ENCODE results near the gene STYX. TPM values are rescaled to one million over a fixed set of nuclear protein-coding genes. Genes with fewer than 3 reads are reported as not detected.
"Not testable (repeated sequence)": the region's sequence is repeated elsewhere in the genome, so short reads cannot be mapped to it uniquely, and the experiment has no call there.

Gene STYX
- total RNA-seq, 1 experiment from 2014 or later = 20.6 TPM

DNA sequence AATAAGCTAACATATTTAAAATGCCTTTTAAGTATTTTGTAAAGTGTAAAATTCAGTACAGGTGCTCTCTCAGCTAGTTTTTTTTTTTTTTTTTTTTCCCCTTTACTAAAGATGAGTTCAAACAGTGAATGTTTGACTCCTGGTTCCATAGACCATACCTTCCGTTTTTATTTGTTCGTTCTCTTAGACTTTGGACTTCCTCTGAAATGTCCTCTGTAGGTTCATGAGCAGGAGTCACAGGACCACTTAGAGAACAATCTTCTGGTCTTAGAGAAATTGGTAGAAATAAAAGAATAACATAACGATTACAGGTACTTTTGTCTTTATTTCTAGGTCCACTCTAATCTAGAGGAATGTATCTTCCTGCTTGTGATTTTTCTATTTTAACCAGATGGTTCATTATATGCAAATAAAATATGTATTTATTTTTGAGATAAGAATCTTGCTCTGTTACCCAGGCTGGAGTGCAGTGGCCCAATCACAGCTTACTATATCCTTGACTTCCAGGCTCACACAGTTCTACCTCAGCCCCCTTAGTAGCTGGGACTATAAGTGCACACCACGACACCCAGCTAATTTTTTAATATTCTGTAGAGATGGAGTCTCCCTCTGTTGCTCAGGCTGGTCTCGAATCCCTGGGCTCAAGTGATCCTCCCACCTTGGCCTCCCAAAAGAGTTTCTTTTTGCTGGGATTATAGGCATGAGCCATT is 25.8 kb downstream of the STYX start:
- ChIA-PET POLR2A (interaction anchor here (0.7 kb wide), 1 partner anchor 17 kb away, joined by 6 read pairs; no protein-coding TSS in a partner anchor), CTCF (interaction anchor here (0.7 kb wide), 1 partner anchor 551 kb away, joined by 7 read pairs; no protein-coding TSS in a partner anchor)
- BruUV-seq (replicated peaks) = no TSS peak
- no peaks in the 10 kb centered on the region for H3K4me1 ChIP-seq (ENCODE audit: control insufficient read depth, insufficient read depth, low read length)
- no peaks in the 10 kb centered on the region; the same call in 1 of the 2 replicates for H3K36me3 ChIP-seq (ENCODE audit: control insufficient read depth, insufficient read depth, low read length)
- ATAC-seq = no peak
- H3K9me3 ChIP-seq (ENCODE audit: control insufficient read depth, insufficient read depth, low read depth, low read length) = no peaks in the 10 kb centered on the region
- no peak overlapping the region for H3K27ac ChIP-seq (ENCODE audit: low read length)
- in situ Hi-C loops (cut with HindIII; ENCODE audit: low pct_unique_long_range_greater_than_20kb, low sequenced_read_pairs) = no loop called here
- H3K27me3 ChIP-seq (ENCODE audit: control insufficient read depth, insufficient read depth, low read length) = no peaks in the 10 kb centered on the region
- intact Hi-C loops (cut with micrococcal nuclease; ENCODE audit: unreplicated experiment) = no loop called here
- TF ChIP-seq SIN3A (IDR thresholded peaks at IDR 0.05; ENCODE audit: borderline replicate concordance, insufficient read depth, low read depth, low read length) (no peak), POLR2AphosphoS5 (IDR thresholded peaks at IDR 0.05; ENCODE audit: low read depth, low read length) (no peak), TCF7L2 (IDR thresholded peaks at IDR 0.05; ENCODE audit: low read depth, low read length) (no peak)
- TF ChIP-seq, protein P1, sequence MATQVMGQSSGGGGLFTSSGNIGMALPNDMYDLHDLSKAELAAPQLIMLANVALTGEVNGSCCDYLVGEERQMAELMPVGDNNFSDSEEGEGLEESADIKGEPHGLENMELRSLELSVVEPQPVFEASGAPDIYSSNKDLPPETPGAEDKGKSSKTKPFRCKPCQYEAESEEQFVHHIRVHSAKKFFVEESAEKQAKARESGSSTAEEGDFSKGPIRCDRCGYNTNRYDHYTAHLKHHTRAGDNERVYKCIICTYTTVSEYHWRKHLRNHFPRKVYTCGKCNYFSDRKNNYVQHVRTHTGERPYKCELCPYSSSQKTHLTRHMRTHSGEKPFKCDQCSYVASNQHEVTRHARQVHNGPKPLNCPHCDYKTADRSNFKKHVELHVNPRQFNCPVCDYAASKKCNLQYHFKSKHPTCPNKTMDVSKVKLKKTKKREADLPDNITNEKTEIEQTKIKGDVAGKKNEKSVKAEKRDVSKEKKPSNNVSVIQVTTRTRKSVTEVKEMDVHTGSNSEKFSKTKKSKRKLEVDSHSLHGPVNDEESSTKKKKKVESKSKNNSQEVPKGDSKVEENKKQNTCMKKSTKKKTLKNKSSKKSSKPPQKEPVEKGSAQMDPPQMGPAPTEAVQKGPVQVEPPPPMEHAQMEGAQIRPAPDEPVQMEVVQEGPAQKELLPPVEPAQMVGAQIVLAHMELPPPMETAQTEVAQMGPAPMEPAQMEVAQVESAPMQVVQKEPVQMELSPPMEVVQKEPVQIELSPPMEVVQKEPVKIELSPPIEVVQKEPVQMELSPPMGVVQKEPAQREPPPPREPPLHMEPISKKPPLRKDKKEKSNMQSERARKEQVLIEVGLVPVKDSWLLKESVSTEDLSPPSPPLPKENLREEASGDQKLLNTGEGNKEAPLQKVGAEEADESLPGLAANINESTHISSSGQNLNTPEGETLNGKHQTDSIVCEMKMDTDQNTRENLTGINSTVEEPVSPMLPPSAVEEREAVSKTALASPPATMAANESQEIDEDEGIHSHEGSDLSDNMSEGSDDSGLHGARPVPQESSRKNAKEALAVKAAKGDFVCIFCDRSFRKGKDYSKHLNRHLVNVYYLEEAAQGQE (IDR thresholded peaks at IDR 0.05; ENCODE audit: insufficient read depth in 1 of 2, low read depth in 2 of 2, low read length in 1 of 2) = no peak
- TF ChIP-seq, protein P2, sequence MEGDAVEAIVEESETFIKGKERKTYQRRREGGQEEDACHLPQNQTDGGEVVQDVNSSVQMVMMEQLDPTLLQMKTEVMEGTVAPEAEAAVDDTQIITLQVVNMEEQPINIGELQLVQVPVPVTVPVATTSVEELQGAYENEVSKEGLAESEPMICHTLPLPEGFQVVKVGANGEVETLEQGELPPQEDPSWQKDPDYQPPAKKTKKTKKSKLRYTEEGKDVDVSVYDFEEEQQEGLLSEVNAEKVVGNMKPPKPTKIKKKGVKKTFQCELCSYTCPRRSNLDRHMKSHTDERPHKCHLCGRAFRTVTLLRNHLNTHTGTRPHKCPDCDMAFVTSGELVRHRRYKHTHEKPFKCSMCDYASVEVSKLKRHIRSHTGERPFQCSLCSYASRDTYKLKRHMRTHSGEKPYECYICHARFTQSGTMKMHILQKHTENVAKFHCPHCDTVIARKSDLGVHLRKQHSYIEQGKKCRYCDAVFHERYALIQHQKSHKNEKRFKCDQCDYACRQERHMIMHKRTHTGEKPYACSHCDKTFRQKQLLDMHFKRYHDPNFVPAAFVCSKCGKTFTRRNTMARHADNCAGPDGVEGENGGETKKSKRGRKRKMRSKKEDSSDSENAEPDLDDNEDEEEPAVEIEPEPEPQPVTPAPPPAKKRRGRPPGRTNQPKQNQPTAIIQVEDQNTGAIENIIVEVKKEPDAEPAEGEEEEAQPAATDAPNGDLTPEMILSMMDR (IDR thresholded peaks at IDR 0.05) = no peak
- H3K4me3 ChIP-seq (ENCODE audit: low read depth in 2 of 2, low read length in 2 of 2) = no peak overlapping the region
- no peak for DNase-seq (ENCODE audit: low read depth, low spot score)

DNA sequence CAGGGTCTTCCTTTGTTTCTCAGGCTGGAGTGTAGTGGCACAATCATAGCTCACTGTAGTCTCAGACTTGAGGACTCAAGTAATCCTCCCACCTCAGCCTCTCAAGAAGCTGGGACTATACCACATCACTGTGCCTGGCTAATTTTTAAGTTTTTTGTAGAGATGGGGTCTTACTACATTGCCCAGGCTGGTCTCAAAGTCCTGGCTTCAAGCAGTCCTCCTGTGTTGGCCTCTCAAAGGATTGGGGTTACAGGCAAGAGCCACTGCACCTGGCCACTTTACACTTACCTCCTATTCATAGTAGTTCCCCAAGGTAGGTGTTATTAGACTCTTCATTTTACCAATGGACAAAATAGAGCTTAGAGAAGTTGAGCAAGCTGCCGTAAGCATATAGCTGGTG is 29.2 kb downstream of the STYX start:
- TF ChIP-seq, protein P2 (IDR thresholded peaks at IDR 0.05) = no peak
- no peak for TF ChIP-seq SIN3A (IDR thresholded peaks at IDR 0.05; ENCODE audit: borderline replicate concordance, insufficient read depth, low read depth, low read length)
- TF ChIP-seq, protein P1 (IDR thresholded peaks at IDR 0.05; ENCODE audit: insufficient read depth in 1 of 2, low read depth in 2 of 2, low read length in 1 of 2) = no peak
- no peak for TF ChIP-seq POLR2AphosphoS5 (IDR thresholded peaks at IDR 0.05; ENCODE audit: low read depth, low read length)
- no peak for TF ChIP-seq TCF7L2 (IDR thresholded peaks at IDR 0.05; ENCODE audit: low read depth, low read length)
- in situ Hi-C loops (cut with HindIII; ENCODE audit: low pct_unique_long_range_greater_than_20kb, low sequenced_read_pairs) = no loop called here
- no peak overlapping the region for H3K4me3 ChIP-seq (ENCODE audit: low read depth in 2 of 2, low read length in 2 of 2)
- intact Hi-C loops (cut with micrococcal nuclease; ENCODE audit: unreplicated experiment) = no loop called here
- DNase-seq (ENCODE audit: low read depth, low spot score) (no peak), ATAC-seq (no peak)
- H3K27ac ChIP-seq (ENCODE audit: low read length) = no peak overlapping the region
- H3K4me1 ChIP-seq (ENCODE audit: control insufficient read depth, insufficient read depth, low read length) = no peaks in the 10 kb centered on the region
- H3K36me3 ChIP-seq (ENCODE audit: control insufficient read depth, insufficient read depth, low read length) = no peaks in the 10 kb centered on the region; the same call in 1 of the 2 replicates
- BruUV-seq (replicated peaks) = no TSS peak
- CTCF ChIA-PET = interaction anchor here (0.6 kb wide), 1 partner anchor 48 kb away, joined by 3 read pairs; no protein-coding TSS in a partner anchor
- POLR2A ChIA-PET = no interaction called here
- H3K27me3 ChIP-seq (ENCODE audit: control insufficient read depth, insufficient read depth, low read length) = no peaks in the 10 kb centered on the region
- H3K9me3 ChIP-seq (ENCODE audit: control insufficient read depth, insufficient read depth, low read depth, low read length) = no peaks in the 10 kb centered on the region

DNA sequence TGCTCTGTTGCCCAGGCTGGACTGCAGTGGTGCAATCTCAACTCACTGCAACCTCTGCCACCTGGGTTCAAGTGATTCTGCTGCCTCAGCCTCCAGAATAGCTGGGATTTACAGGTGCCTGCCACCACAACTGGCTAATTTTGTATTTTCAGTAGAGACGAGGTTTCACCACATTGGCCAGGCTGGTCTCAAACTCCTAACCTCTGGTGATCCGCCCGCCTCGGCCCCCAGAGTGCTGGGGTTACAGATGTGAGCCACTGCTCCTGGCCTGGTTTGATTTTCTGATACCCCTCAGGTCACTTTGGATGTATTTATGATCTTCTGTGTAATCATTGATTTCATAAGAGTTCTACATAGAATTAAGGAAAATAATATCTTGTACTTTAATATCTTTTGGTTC is 33.0 kb downstream of the STYX start:
- H3K36me3 ChIP-seq (ENCODE audit: control insufficient read depth, insufficient read depth, low read length); CTCF ChIA-PET; POLR2A ChIA-PET; BruUV-seq (replicated peaks); DNase-seq (ENCODE audit: low read depth, low spot score); H3K27me3 ChIP-seq (ENCODE audit: control insufficient read depth, insufficient read depth, low read length); H3K4me3 ChIP-seq (ENCODE audit: low read depth in 2 of 2, low read length in 2 of 2); H3K9me3 ChIP-seq (ENCODE audit: control insufficient read depth, insufficient read depth, low read depth, low read length); H3K4me1 ChIP-seq (ENCODE audit: control insufficient read depth, insufficient read depth, low read length); in situ Hi-C loops (cut with HindIII; ENCODE audit: low pct_unique_long_range_greater_than_20kb, low sequenced_read_pairs); H3K27ac ChIP-seq (ENCODE audit: low read length); ATAC-seq; intact Hi-C loops (cut with micrococcal nuclease; ENCODE audit: unreplicated experiment): not testable (repeated sequence)

Data from Panc1 (cell line).